Kidney epithelial cell (primary cell): ENCODE measurements around the gene PBX2. TPM values are rescaled to one million over a fixed set of nuclear protein-coding genes. Genes with fewer than 3 reads are reported as not detected.
"Not testable (repeated sequence)": the region's sequence is repeated elsewhere in the genome, so short reads cannot be mapped to it uniquely, and the experiment has no call there.

Experiments
- DNase-seq: peaks from one replicate; pipeline ENCODE4 v3.0.0-alpha.2; 2010; ENCODE audit warnings: low read depth
- H3K27me3 ChIP-seq: 2 replicates; pipeline ENCODE4 v1.6.0; 2011; ENCODE audit warnings: low read length; ENCODE audit not compliant: control insufficient read depth, insufficient read depth
- H3K36me3 ChIP-seq: 2 replicates; pipeline ENCODE4 v1.5.1; 2011; ENCODE audit warnings: low read length; ENCODE audit not compliant: control insufficient read depth, insufficient read depth
- H3K4me3 ChIP-seq: 2 replicates; pipeline ENCODE4 v1.5.1; 2011; ENCODE audit warnings: low read depth, mild to moderate bottlenecking, control low read depth, low read length
- total RNA-seq: library from RNA; depleted of rRNA; stranded (reverse); fragments of >200 nt; gene quantifications from 2 replicates; pipeline ENCODE4 v1.2.3, GENCODE V29; 2015
- TF ChIP-seq, protein P1 (sequence below): IDR thresholded peaks from 2 replicates; pipeline ENCODE4 v1.5.1; 2011; ENCODE audit warnings: mild to moderate bottlenecking, moderate library complexity, low read length, control low read depth, inconsistent platforms; ENCODE audit not compliant: insufficient read depth, poor library complexity, severe bottlenecking

The PBX2 gene
- total RNA-seq, 1 donor from 2014 or later = 37.5 TPM

DNA sequence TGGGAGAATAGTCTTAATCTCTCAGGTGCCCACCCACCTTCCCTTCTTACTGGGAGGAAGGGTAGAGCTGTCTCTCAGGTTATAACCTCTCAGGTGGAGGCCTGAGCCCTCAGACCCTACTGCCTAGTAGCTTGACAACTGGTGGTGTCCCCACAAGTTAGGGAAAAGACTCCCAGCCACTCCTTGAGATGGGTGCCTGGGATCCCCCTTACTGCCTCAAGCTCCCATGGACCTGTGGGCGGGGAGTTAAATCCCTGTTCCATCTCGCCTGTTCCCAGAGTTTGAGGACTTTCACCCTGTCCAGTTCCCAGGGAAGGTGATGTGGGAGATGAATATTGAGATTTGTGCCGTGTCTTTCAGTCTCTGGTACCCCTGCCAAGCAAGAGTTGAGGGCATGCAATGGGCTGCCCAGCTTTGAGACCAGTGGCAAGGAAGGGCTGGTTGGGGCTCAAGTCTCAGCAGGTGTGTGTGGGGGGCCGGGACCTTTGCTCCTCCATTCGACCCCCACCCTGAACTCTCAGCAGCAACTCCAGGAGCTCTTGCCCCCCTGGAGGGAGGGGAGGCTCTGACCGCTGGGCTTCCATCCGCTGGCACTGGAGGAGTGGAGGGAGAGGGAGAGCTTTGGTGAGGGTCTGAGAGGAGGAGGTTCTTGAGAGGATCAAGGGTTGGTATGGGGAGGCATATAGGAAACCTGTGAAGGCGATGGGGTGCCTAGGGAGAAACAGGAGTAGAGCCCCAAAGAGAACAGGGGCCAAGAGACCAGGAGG lies 1.1 kb upstream of the PBX2 start:
- TF ChIP-seq, protein P1, sequence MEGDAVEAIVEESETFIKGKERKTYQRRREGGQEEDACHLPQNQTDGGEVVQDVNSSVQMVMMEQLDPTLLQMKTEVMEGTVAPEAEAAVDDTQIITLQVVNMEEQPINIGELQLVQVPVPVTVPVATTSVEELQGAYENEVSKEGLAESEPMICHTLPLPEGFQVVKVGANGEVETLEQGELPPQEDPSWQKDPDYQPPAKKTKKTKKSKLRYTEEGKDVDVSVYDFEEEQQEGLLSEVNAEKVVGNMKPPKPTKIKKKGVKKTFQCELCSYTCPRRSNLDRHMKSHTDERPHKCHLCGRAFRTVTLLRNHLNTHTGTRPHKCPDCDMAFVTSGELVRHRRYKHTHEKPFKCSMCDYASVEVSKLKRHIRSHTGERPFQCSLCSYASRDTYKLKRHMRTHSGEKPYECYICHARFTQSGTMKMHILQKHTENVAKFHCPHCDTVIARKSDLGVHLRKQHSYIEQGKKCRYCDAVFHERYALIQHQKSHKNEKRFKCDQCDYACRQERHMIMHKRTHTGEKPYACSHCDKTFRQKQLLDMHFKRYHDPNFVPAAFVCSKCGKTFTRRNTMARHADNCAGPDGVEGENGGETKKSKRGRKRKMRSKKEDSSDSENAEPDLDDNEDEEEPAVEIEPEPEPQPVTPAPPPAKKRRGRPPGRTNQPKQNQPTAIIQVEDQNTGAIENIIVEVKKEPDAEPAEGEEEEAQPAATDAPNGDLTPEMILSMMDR = no peak
- Histone ChIP-seq H3K27me3 (no peaks in the 10 kb centered on the region), H3K36me3 (no peaks in the 10 kb centered on the region), H3K4me3 (no peak overlapping the region)
- DNase-seq = no peak

DNA sequence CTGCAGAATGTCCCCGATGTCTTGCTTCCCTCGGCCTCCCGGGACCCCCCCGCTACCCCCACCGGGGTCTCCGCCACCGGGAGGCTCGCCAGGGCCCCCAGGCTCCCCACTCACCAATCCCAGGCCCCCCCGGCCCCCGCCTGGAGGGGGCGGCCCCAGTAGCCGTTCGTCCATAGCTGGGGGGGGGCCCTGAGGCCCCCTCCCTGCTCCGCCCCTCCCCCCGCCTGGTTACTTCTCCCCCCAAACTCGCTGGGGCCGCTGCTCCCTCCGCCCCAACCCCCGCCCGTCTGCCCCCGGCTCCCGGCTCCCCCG lies 304 bp downstream of the PBX2 start:
- H3K4me3 ChIP-seq = peak overlapping the region; percentile 71
- TF ChIP-seq, protein P1 = no peak

DNA sequence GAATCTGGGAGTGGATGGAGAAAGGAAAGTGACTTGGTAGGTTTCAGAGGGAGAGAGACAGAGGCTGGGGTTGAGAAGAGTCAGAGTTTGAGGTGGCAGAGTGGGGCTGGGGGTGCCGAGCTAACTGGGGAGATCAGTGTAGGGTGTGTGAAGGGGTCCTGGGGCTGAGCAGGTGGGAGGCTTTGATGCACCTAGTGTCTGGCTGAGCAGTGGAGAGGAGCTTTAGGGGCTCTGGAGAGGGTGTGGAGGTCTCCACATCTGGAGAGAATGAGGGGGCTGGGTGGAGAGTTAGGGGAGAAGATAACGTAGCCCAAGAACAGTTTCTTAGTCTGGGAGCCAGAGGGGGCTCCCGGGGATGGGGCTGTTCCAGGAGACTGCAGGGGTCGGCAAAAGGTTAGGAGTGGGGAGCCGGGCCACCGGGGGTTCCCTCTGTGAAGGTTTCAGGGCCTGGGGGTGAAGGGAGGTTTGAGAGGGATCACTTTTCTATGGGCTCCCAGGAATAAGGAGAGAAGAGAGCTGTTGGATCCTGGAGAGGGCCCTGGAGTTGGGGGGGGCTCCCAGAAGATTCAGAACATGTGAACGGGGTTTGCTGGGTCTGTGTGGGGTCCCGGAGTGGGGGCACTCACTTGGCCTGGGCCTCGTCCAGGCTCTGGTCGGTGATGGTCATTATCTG lies 797 bp downstream of the PBX2 start:
- TF ChIP-seq, protein P1 = no peak
- H3K27me3 ChIP-seq = no peaks in the 10 kb centered on the region
- DNase-seq = no peak
- no peaks in the 10 kb centered on the region for H3K36me3 ChIP-seq
- H3K4me3 ChIP-seq = peak overlapping the region; percentile 71

More for the DNA sequence above, 304 bp downstream of the PBX2 start:
- no peaks in the 10 kb centered on the region for H3K36me3 ChIP-seq
- no peaks in the 10 kb centered on the region for H3K27me3 ChIP-seq
- no peak for DNase-seq

DNA sequence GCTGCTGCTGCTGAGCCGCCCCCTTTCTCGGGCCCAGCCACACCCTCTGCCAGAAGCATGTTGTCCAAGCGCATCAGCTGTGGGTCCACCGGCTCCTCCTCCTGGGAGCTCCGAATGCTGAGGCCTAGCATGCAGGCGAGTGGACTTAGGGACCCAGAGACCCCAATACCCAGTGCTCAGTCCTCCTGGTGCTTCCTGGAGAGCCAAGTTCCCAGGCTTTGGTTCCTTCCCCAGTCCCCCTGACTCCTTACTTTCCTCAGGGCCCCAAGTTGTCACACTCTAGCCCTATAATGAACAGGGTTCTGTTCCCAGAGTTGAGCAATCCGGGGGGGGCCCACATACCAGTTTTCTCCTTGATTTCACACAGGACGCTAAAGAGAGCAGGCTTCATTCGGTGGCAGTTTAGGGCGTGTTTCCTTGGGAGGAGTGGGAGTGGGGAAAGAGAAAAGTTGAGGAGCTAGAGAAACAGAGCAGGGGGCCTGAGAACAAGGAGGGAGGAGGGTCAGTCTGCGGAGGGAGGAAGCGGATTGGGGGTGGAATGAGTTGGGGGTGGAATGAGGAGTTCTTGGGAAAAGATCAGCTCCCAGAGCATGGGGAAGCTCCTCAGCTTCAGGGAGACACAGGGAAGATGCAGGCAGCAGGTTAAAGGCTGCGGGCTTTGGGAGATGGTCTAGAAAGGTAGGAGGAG lies 1.5 kb downstream of the PBX2 start:
- no peak for DNase-seq
- no peaks in the 10 kb centered on the region for H3K27me3 ChIP-seq
- peak overlapping the region; percentile 71 for H3K4me3 ChIP-seq
- no peaks in the 10 kb centered on the region for H3K36me3 ChIP-seq
- TF ChIP-seq, protein P1 = no peak

DNA sequence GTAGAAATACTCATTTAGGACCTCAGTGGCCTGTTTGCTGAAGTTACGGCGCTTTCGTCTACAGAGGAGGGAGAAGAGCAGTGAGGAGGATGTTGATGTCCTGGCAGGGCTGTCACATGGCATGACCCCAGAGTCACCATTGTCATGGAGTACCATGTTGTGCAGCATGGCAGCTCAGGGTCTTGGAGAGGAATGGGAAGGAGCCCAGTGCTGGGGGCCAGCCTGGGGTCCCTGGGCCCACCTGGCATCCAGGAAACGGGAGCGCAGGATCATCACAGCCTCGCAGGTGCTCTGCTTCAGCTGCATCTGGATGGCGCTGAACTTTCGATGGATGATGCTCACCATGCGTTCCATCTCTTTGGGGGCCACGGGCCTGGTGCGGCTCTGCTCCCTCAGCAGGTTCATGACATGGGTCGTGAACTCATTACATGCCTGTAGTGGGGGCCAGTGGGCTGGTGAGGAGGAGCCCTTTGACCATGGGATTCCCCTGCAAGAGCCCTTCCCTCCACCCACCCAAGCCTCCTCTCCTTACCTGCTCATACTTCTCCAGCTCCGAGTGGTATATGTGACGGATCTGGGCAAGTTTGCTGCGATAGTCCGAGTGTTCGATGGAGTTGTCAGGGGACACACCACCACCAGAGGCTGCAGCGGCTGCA lies 2.1 kb downstream of the PBX2 start:
- not testable (repeated sequence) for DNase-seq, H3K36me3 ChIP-seq, H3K4me3 ChIP-seq, H3K27me3 ChIP-seq
